ENCODE results near the gene LYZL6.

The LYZL6 gene

GRCh38 chr17:35943537-35943936 lies at the start of gene LYZL6:
Gene LYZL6, minus strand, starts transcription at chr17:35943713. Its CDS starts 4,357 bp downstream, at chr17:35939356.
- no peak for DNase-seq

- no peak for DNase-seq
Measured at GRCh38 chr17:35991075-35991474, 47.6 kb upstream of the LYZL6 start.

- no peak for DNase-seq
Measured at GRCh38 chr17:35988164-35988563, 44.7 kb upstream of the LYZL6 start.

- no peak for DNase-seq
Measured at GRCh38 chr17:35986643-35987042, 43.1 kb upstream of the LYZL6 start, which contains the start of gene CCL14. Gene CCL14, minus strand, starts transcription at chr17:35986729. Its CDS starts 80 bp downstream, at chr17:35986649.

GRCh38 chr17:35984140-35984539 lies 40.6 kb upstream of the LYZL6 start:
- no peak for DNase-seq

- DNase-seq: no peak
Measured at GRCh38 chr17:35982409-35983191, 39.1 kb upstream of the LYZL6 start.

GRCh38 chr17:35981908-35982330 lies 38.4 kb upstream of the LYZL6 start:
- DNase-seq: no peak

GRCh38 chr17:35981246-35981645 lies 37.7 kb upstream of the LYZL6 start, which contains the start of gene CCL16:
Gene CCL16, minus strand, starts transcription at chr17:35981497. Its CDS starts 77 bp downstream, at chr17:35981420.
- no peak for DNase-seq

GRCh38 chr17:35978346-35978745 lies 34.8 kb upstream of the LYZL6 start:
- DNase-seq: no peak

GRCh38 chr17:35977509-35977908 lies 34.0 kb upstream of the LYZL6 start:
- DNase-seq: no peak

GRCh38 chr17:35973333-35974260 lies 30.1 kb upstream of the LYZL6 start:
- no peak for DNase-seq

GRCh38 chr17:35972945-35973332 lies 29.4 kb upstream of the LYZL6 start:
- no peak for DNase-seq

- no peak for DNase-seq
Measured at GRCh38 chr17:35972535-35972934, 29.0 kb upstream of the LYZL6 start.

GRCh38 chr17:35972066-35972465 lies 28.6 kb upstream of the LYZL6 start:
- DNase-seq: no peak

- peak; percentile 65 to 97 for DNase-seq
Measured at GRCh38 chr17:35969558-35970380, 26.3 kb upstream of the LYZL6 start.

GRCh38 chr17:35968520-35969054 lies 25.1 kb upstream of the LYZL6 start:
- DNase-seq: no peak

GRCh38 chr17:35965272-35965671 lies 21.8 kb upstream of the LYZL6 start:
- no peak for DNase-seq

GRCh38 chr17:35963663-35964062 lies 20.1 kb upstream of the LYZL6 start:
- no peak for DNase-seq

GRCh38 chr17:35953720-35954119 lies 10.2 kb upstream of the LYZL6 start:
- DNase-seq: no peak

GRCh38 chr17:35949401-35949800 lies 5.9 kb upstream of the LYZL6 start:
- no peak for DNase-seq

- DNase-seq: no peak
Measured at GRCh38 chr17:35948092-35948491, 4.6 kb upstream of the LYZL6 start.

GRCh38 chr17:35947156-35947585 lies 3.7 kb upstream of the LYZL6 start:
- peak; percentile 46 to 80 for DNase-seq

All from inflammatory macrophage treated with lipopolysaccharide for 1 hour (primary cell).